HG03025 (cell line): ENCODE results near the gene CFTR.

Experiments used
- ATAC-seq: cut with Tn5 transposase; IDR thresholded peaks from one replicate; pipeline ENCODE4 v1.9.1; 2021; ENCODE audit warnings: mild to moderate bottlenecking, moderate library complexity; ENCODE audit not compliant: unreplicated experiment, low FRiP score

CFTR gene

DNA sequence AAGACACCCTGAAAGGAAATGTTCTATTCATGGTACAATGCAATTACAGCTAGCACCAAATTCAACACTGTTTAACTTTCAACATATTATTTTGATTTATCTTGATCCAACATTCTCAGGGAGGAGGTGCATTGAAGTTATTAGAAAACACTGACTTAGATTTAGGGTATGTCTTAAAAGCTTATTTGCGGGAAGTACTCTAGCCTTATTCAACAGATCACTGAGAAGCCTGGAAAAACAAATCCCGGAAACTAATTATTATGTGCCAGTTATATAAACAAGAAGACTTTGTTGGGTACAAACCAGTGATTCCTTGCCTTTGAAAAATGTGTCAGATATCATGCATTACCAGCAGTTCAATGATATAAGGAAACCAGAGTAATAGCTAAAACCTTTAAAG lies 160.1 kb downstream of the CFTR start:
- no peak for ATAC-seq

- ATAC-seq: no peak
Measured at GRCh38 chr7:117640465-117640864, 160.6 kb downstream of the CFTR start.

DNA sequence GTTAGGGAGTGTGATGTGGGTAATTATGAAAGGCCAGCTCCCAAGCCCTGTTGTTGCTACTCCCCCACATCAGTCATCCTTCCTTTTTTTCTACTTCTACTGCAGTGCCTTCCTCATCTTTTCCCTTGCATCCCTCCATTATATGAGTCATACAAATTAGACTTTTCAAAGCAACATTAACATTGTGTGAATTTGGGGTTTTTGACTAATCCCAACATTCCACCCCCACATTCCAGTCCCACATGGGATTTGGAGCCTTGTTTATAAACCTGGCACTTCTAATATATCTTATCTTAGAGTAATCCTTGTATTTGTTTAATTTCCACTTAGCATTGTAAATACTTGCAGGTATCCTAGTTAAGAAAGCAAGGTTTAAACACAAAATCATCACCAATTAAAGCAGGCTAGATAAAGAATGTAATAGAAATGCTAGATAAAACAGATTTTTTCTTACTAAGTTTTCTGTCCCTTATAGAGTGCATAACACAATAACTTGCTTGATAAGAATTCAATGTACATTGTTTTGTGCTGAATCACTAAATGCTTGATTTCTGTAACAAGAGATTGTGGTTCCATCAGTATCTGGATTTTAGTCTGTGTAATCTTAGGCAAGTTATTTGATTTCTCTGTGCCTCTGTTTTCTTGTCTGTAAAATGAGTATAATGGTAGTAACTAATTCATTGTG lies 165.8 kb downstream of the CFTR start:
- no peak for ATAC-seq

DNA sequence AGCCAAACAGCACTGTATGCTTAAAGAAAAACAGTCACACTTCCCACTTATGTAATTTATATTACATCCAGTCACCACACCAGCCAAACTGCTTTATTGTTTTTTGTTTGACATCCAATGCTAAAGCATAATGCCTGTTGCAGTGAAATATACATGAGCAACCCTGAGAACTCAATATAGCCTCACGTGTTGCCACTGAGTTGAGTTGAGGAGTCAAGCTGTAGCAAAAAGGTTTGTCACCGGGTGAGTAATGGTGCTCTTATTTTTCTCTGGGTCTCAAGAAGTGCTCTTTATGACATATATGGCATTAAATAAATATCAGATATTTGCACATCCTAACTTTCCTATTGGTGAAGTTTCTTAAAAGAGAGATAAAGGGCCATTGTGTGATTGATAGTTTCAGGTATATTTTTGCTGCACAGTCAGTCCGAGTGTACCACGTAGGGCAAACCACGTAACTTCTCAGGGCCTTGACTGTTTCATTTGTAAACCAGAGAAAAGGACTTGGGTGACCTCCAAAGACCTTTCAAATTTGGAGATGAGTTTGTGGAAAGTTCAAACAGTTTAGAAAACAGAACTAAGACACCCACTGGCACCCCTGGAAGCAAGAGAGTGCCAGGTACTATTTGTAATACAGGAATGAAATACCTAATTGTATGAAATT lies 168.5 kb downstream of the CFTR start:
- ATAC-seq: no peak

DNA sequence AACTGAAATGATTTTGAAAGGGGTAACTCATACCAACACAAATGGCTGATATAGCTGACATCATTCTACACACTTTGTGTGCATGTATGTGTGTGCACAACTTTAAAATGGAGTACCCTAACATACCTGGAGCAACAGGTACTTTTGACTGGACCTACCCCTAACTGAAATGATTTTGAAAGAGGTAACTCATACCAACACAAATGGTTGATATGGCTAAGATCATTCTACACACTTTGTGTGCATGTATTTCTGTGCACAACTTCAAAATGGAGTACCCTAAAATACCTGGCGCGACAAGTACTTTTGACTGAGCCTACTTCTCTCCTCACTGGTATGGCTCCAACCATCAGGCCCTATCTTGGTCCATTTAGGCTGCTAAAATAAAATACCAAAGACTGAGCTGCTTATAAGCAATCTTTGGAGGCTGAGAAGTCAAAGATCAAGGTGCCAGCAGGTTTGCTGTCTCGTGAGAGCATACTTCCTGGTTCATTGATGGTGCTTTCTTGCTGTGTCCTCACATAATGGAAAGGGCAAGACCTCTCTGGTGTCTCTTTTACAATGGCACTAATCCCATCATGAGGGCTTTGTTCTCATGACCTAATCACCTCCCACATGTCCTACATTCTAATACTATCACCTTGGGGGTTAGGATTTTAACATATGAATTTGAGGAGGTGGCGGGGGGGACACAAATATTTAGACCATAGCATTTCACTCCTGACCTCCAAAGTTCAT lies 173.3 kb downstream of the CFTR start:
- ATAC-seq: no peak

DNA sequence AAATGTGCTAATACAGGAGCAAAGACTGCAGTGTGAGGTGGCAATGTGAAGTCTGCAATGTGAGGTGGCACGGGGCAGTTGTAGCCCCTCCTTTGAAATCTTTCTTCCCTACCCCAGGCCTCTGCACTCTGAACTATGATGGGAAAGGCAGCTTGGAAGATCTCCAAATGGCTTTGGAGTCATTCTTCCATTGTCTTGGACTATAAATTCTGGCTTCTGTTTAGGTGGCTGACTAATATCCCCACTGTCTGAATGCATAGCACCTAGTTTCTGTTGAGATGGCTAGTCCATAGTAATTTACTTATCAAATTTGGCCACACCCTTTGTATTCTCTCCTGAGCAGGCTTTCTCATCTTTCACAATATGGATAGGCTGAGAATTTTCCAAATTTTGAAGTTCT lies 175.0 kb downstream of the CFTR start:
- ATAC-seq: no peak

- no peak for ATAC-seq
Measured at GRCh38 chr7:117656806-117657205, 177.0 kb downstream of the CFTR start.

DNA sequence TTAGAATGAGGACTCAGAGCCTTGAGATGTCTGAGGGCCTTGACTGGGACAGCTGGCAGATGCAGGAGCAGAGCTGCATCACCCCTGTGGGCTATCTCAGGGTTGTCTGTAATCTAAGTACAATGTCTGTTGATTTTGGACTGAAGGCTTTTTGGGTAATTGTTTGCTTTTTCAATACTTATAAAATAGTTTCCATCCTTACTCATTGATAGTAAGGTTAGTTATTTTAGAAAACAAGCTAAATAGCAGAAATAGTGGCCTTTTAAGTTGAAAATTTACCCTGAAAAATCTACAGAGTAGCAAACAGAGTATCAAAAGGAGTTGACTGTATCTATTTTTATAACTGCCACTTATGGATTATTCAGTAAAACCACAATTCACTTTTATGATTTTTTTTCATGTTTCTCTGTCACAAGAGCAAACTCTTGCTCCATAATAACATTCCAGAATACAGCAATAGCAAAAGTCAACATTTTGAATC lies 179.7 kb downstream of the CFTR start:
- ATAC-seq: no peak

GRCh38 chr7:117661328-117661727 lies 181.5 kb downstream of the CFTR start:
- ATAC-seq: no peak

DNA sequence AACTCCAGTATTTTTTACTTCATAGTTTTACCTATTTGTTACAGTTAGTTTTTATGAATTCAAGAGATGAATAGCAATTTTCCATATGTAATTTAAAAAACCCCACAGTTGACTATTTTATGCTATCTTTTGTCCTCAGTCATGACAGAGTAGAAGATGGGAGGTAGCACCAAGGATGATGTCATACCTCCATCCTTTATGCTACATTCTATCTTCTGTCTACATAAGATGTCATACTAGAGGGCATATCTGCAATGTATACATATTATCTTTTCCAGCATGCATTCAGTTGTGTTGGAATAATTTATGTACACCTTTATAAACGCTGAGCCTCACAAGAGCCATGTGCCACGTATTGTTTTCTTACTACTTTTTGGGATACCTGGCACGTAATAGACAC lies 184.2 kb downstream of the CFTR start:
- no peak for ATAC-seq

GRCh38 chr7:117665368-117665767 lies 185.5 kb downstream of the CFTR start:
- no peak for ATAC-seq

- no peak for ATAC-seq
Measured at GRCh38 chr7:117666031-117666430, 186.2 kb downstream of the CFTR start.

DNA sequence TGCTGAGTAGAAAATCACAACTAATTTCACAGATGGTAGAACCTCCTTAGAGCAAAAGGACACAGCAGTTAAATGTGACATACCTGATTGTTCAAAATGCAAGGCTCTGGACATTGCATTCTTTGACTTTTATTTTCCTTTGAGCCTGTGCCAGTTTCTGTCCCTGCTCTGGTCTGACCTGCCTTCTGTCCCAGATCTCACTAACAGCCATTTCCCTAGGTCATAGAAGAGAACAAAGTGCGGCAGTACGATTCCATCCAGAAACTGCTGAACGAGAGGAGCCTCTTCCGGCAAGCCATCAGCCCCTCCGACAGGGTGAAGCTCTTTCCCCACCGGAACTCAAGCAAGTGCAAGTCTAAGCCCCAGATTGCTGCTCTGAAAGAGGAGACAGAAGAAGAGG lies 186.9 kb downstream of the CFTR start:
- ATAC-seq: no peak

GRCh38 chr7:117667456-117667855 lies 187.6 kb downstream of the CFTR start:
- no peak for ATAC-seq

DNA sequence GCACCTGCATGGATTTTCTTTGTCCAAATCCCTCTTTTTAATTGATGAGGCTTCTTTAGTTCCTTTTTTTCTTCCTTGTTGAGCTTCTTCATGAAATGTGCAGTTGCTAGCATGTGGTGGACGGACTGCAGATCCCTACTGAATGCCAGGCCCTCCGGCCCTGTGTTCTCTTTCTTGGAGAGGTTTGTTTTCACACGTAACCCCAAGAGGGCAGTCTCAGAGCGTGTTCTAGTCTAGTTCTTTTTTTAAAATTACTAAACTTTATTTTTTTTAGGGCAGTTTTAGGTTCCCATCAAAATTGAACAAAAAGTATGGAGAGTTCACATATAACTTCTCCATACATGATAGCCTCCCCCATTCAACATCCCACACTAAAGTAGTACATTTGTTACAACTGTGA lies 190.0 kb downstream of the CFTR start:
- ATAC-seq: no peak

DNA sequence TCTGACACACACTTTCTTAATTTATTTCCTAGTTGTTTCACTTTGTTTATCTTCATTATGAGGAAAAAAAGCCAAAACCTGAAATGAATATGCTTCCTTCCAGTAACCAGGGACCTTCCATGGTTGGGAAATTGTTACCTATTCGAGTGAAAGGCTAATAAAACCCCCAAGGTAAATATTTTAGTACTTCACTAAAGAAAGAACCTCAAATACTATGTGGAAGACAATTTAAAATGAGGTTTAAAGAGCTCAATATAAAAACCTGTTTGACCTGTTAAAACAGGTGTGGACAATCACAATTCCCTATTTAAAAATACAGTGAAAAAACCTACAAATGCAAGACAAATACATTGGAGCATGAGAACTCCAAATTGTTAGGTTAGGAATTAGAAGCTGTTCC lies 192.6 kb downstream of the CFTR start:
- no peak for ATAC-seq

- ATAC-seq: no peak
Measured at GRCh38 chr7:117673367-117673766, 193.5 kb downstream of the CFTR start.

GRCh38 chr7:117673839-117674238 lies 194.0 kb downstream of the CFTR start:
- no peak for ATAC-seq

DNA sequence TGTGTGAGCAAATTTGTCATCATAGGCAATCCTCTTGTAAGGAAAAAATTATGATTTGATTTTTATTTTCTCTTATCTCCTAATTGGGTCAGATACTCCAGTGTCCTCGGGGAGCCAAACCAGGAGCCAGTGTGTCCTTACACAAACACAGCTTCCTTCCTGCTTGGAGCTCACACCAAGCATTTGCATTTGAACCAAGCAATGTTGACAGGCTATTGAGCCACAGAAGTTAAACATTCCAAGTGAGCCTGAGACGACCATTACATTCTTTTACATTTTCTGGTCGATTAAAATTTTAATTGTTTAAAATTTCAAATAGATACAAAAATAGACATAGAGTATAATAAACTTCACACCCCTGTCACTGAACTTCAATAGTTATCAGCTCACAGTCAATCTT lies 194.8 kb downstream of the CFTR start:
- no peak for ATAC-seq

- ATAC-seq: no peak
Measured at GRCh38 chr7:117675497-117676435, 195.9 kb downstream of the CFTR start.

DNA sequence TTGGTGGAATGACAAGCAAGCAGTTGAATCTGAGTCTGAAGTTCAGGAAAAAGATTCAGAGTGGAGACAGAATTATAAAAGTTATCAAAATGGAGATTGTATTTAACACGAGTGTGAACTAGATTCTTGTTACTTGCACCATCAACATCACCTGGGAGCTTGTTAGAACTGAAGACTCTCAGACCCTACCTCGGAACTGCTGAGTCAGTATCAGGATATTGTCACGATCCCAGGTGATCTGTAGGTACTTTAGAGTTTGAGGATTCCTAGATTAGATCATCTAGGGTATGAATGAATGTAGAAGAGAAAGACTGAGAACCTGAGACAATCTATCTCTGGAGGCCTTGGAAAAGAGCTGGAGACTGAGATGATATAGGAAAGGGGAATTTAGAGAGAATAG lies 199.3 kb downstream of the CFTR start:
- no peak for ATAC-seq
